CD4-positive, alpha-beta T cell treated with Interleukin-10 for 1 hour (primary cell): ENCODE data around the gene MSH3.
"Not testable (repeated sequence)": the region's sequence is repeated elsewhere in the genome, so short reads cannot be mapped to it uniquely, and the experiment has no call there.

Experiments used
- DNase-seq: peaks from one replicate; pipeline ENCODE4 v3.0.0-alpha.2; 2020

The MSH3 gene

DNA sequence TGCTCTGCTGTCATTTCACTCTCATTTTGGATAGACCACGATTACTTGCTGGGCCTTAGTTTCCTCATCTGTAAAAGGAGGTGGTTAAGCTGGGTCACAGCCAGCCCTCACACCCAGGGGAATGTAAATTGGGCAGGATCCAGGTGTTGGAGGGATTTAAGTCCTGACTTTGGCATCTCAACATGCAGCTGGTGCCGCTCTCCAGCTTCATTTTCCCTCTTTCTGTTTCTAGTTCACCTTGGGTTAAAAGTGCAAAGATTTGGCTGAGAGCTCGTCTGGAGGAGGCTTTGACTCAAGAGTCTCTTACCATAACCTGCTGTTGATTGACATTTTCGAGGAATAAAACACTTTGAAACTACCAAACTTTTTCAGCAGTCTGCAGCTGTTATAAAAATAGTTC lies 144.6 kb downstream of the MSH3 start:
- DNase-seq, result no peak

DNA sequence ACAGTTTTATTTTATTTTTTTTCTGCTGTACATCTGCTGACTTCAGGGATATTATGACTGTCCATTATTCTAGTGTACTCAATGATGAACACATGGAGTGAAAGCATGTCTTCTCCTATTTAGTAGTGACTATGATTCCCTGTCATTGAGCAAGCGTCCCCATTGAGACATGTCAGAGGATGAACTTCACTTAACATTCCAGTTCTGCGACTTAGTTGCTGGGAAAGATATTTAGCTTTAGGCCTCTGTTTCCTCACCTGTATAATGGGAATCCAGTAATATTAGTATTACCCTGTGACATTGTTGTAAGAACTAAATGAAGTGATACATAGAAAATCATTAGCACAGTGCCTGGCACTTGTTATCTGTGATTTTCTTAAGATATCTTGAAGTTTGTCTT lies 145.1 kb downstream of the MSH3 start:
- no peak for DNase-seq

DNA sequence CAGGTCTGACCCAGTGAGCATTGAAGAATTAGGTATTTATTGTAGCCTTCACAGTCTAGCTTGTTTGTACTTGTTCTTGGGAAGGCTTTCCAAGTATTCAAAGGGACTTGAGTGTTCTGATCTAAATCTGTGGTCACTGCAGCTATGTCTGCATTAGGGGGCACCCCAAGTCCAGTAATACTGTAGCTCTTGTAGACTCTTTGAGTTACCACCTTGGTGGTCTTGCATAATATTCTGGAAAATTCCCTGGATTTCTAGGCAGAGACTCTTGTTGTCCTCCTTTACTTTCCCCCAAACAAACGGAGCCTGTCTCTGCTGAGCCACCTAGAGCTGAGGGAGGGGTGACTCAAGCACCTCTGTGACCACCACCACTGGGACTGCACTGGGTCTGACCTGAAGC lies 149.9 kb downstream of the MSH3 start:
- DNase-seq, result no peak

DNA sequence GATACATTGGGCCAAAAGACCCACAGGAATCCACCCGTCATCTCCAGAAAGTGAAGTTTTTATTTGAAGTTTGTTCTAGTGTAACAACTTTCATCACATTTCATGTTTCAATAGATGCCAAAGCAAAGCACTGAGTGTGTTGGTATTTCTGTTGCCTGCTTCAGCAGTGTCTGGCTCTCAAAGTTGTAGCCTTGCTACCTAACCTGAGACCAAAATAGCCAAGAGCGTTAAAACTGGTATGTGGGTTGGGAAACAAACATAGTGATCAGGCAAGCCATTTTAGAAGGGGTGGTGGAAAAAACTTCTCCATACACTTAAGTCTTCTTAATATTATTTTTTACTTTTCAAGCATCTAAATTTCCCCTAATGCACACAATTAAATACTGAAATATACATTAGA lies 150.6 kb downstream of the MSH3 start:
- DNase-seq, result no peak

DNA sequence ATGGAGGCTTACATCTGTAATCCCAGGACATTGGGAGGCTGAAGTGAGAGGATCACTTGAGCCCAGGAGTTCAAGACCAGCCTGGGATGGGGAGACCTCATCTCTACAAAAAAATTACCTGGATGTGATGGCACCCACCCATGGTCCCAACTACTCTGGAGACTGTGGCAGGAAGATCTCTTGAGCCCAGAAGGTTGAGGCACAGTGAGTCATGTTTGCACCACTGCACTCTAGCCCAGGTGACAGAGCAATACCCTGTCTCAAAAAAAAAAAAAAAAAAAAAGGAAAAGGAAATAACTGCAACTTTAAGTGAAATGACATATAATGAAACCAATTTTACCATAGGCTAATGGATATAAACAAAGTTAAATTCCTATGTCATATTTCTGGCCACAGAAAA lies 152.5 kb downstream of the MSH3 start:
- no peak for DNase-seq

DNA sequence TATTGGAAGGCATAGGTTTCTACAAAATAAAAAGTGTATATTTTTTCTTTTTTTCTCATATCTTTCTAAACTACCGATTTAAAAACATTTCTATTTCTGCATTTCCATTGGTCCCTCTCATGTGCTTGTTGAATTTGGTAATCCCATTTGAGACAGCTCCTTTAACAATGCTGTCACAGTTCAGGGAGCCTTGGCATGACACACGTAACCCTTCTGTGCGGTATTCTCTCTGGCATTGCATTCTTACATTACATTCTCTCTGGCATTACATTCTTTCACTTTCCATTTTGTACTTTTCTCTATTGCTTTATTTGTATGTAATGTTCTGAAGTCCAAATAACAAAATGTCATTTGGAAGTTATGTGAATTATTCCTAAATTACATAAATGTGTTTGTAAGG lies 155.0 kb downstream of the MSH3 start:
- no peak for DNase-seq

DNA sequence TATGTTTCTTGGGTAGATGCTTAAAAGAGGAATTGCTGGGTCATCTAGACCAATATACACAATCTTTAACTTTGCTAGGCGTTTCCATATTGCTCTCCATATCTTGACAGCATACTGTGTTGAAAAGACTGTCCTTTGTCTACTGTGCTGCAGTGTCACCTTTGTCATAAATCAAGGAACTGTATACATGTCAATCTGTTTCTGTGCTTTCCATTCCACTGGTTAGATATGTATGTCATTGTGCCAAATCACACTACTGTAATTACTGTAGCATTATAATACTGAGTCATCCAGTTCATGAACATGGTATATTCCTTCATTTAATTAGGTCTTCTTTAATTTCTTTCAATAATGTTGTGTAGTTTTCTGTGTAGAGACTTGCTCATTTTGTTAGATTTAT lies 156.0 kb downstream of the MSH3 start:
- no peak for DNase-seq

DNA sequence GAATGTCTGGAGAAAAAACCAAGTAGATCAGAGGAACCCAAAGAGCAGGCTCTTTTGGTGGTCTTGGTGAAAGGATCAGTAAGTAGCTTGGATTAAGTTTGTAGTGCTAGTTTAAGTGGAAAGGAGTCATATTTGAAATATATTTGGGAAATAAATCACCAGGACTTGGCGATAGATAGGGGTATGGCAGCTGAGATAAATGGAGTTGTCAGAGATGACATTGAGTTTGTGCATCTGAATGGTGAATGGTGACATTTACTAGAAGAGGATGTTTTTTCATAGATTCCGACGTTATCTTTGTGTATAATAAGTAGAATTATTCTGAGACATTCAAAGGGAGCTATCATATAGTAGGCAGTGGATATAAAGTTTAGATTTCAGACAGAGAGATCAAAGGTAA lies 162.1 kb downstream of the MSH3 start:
- DNase-seq, result no peak

DNA sequence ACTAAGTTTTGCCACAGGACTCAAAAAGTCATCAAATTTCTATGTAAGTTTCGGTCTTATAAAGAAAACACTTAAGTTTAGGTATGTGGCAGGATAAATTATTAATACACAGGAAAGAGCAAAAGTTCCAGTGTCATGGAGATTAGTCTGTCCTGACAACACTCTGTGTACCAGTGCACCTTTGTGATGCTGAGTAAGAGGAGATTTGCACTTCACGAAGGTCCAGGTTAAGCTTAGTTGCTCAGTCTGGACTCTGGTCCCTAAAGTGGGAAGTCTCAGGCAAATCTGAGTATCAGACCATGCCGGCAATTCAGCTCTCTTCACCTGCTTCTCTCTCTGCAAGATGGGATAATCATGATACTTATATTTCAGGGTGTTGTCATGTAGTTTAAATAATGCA lies 166.2 kb downstream of the MSH3 start:
- no peak for DNase-seq

DNA sequence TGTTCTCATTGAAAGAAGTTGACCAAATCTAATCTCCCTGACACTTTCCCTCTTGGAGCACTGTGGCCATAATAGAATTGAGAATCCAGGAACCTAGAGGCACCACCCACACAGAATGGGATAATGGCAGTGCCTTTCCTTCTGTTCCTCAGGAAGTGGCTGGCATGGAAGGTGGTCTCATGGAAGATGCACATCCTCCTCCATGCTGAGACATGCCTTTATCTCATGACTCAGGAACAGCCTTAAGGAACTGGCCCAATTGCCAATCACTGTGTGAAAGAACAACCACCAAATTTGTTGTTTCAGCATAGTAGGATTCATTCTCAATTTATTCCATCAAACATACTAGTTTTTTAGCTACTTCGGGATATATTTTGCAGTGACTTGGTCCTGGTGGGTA lies 168.2 kb downstream of the MSH3 start:
- no peak for DNase-seq

DNA sequence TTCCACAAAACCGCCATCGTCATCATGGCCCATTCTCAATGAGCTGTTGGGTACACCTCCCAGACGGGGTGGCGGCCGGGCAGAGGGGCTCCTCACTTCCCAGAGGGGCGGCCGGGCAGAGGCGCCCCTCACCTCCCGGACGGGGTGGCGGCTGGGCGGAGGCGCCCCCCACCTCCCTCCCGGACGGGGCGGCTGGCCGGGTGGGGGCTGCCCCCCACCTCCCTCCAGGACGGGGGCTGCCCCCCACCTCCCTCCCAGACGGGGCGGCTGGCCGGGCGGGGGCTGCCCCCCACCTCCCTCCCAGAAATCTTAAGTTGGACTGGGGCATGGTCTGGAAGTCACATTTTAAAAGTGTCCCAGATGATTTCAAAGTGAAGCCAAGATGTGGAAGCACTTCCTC lies 169.7 kb downstream of the MSH3 start:
- DNase-seq, result not testable (repeated sequence)

DNA sequence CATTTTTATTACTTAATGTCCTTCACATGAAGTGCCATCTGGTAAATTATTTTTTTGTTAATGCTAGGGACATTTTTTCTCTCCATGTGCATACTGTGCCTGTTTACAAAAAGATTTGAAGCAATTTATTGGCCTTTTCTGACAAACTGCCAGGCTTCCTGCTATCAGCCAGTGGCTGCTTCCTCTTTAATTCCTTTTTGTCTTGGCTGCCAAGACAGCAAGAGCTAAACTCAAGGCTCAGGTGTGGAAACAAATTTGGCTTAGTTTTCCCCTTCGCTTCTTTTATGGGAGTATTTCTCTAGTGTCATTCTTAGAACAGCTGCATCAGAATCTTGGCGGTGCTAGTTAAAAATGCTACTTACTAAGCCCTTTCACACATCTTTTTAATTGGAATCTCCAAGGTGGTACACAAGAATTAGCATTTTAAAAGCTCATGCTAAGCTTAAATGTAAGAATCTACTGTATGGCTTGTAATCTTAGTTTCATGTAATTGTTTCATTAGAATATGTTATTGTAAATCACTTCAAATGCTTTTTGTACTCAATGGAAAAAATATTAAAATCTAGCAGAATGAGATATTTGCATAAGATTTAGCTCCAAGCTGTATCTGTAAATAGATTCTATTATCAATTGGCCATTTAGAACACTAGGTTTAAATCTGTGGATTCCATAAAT lies 171.5 kb downstream of the MSH3 start:
- no peak for DNase-seq

DNA sequence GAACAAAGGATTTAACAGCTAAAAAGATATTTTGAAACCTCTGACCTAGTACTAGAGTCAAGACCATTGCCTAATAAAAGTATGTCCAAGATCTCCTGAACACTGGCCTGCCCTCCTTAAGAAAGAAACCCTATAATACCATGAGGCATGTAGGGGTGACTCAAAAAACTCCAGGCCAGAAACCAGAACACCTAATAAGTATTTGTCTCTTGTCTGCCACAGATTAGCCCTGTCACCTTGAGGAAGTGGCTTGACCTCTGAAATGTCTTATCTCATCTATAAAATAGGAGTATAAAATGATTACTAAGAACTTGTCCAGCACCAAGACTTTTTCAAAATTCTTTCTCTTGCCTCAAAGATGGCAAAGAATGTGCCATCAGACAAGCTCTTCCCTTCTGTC lies 180.3 kb downstream of the MSH3 start:
- DNase-seq, result no peak

DNA sequence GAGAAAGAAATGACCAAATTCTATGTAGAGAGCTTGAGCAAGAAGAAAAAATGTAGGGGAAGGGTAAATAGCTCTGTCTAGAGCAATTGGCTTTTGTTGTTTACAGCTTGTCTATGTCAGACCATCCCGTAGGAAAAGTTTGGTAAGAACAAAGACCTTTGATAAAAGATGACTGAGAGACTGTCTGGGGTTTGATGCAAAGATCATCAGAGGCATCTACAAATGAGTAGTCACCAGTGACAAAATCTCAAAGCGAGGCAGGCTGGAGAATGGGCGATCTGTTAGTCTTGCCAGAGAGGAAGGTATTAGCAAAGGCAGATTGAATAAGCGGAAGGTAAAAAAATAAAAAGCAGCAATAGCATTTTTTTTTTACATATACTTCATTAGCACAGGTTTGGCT lies 180.7 kb downstream of the MSH3 start:
- DNase-seq, result no peak

DNA sequence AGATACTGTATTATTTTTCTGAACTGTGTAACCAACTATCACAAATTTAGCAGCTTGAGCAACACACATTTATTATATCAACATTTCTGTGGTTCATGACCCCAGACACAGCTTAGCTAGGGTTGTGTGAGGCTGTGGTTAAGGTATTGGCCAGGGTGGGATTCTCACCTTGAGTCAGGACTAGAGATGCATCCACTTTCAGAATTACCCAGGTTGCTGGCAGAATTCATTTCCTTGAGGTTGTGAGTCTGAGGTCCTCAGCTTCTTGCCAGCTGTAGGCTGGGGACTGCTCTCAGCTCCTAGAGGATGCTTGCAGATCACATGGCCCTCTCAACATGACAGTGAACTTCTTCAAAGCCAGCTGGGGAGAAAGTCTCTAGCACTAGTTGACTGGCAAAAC lies 183.2 kb downstream of the MSH3 start:
- peak; percentile 3 for DNase-seq

DNA sequence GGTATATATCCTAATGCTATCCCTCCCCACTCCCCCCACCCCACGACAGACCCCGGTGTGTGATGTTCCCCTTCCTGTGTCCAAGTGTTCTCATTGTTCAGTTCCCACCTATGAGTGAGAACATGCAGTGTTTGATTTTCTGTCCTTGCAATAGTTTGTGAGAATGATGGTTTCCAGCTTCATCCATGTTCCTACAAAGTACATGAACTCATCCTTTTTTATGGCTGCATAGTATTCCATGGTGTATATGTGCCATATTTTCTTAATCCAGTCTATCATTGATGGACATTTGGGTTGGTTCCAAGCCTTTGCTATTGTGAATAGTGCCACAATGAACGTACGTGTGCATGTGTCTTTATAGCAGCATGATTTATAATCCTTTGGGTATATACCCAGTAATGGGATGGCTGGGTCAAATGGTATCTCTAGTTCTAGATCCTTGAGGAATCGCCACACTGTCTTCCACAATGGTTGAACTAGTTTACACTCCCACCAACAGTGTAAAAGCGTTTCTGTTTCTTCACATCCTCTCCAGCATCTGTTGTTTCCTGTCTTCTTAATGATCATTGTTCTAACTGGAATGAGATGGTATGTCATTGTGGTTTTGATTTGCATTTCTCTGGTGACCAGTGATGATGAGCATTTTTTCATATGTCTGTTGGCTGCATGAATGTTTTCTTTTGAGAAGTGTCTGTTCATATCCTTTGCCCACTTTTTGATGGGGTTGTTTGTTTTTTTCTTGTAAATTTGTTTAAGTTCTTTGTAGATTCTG lies 186.8 kb downstream of the MSH3 start:
- DNase-seq, result not testable (repeated sequence)

DNA sequence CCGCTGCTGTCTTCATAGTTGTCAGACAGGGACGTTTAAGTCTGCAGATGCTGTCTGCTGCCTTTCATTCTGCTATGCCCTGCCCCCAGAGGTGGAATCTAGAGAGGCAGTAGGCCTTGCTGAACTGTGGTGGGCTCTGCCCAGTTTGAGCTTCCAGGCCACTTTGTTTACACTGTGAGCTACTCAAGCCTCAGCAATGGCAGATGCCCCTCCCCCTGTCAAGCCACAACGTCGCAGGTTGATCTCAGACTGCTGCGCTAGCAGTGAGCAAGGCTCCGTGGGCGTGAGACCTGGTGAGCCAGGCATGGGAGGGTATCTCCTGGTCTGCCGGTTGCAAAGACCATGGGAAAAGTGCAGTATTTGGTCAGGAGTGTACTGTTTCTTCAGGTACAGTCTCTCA lies 192.0 kb downstream of the MSH3 start:
- not testable (repeated sequence) for DNase-seq

DNA sequence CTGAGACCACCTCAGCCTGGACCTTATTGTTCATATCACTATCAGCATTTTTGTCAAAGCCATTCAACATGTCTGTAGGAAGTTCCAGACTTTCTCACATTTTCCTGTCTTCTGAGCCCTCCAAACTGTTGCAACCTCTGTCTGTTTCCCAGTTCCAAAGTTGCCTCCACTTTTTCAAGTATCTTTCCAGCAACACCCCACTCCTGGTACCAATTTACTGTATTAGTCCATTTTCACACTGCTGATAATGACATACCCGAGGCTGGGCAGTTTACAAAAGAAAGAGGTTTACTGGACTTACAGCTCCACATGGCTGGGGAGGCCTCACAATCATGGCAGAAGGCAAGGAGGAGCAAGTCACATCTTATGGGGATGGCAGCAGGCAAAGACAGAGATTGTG lies 195.7 kb downstream of the MSH3 start:
- not testable (repeated sequence) for DNase-seq

DNA sequence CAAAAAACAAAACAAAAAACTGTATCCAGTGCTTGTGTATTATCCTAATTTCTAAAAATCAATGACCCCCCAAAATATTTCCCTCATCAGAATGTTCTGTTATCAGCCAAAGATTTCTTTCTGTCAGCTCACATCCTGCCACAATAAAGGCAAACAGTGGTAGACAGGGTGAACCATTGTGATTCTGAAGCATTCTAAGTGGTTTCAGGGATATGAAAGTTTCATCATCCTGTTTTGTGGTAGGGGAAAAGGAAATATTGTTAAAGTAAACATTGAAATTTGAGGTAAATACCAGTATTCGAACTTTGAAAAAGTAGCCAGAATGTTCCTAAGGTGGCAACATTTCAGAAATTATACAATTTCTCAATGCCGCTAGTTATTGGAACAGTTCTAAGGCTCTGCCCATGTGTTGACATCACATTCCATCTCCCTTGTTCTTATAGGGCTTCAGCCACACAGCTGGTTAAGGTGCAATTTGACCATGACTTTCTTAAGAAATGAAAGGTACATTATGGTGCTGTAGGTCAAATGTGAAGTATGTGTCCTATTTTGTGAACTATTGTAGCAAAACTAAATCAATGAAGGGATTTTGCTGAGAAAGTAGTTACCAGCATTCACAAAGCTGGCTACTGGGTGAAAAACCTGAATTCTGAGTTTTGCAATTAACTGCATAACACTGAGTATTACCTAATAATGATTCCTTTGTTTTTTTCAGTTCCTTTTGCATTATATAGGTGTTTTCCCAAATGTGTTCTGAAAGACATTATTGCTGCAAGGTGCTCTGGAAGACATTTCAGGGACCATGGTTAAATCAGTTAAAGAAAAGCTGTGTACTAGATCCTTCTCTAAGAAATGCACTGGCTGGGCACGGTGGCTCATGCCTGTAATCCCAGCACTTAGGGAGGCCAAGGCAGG lies 198.1 kb downstream of the MSH3 start:
- no peak for DNase-seq

DNA sequence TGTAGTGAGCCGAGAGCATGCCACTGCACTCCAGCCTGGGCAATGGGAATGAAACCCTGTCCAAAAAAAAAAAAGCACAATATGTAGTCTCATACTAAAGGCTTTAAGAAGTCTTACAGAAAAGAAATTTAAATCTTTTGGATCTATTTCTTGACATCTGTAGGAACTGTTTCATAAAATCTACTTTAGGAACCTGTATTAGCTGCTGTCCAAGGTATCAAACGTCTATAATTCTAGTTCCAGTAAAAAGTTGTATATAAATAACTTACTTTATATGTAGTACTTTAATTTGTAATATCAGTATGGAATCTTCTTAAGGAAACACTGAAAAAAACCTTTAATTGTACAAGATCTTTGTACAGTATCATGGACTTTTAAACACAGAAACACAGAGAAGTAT lies 199.0 kb downstream of the MSH3 start:
- DNase-seq, result no peak

DNA sequence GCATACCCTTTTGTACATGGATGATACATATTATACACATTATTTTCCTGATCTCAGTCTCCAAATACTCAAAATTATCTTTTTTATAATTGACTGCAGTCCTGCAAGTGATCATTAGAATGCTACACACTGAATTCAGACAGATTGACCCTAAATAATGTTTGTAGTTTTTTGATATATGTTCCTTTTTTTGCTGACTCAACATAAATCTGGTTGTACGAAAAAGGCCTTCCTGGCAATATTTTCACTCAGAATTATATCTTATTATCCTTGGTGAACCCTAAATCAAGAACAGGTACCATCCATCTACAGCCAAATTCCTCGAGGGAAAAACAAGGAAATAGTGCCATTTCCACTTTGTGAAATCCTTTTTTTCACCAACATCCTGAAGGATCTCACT lies 200.1 kb downstream of the MSH3 start:
- DNase-seq, result no peak

DNA sequence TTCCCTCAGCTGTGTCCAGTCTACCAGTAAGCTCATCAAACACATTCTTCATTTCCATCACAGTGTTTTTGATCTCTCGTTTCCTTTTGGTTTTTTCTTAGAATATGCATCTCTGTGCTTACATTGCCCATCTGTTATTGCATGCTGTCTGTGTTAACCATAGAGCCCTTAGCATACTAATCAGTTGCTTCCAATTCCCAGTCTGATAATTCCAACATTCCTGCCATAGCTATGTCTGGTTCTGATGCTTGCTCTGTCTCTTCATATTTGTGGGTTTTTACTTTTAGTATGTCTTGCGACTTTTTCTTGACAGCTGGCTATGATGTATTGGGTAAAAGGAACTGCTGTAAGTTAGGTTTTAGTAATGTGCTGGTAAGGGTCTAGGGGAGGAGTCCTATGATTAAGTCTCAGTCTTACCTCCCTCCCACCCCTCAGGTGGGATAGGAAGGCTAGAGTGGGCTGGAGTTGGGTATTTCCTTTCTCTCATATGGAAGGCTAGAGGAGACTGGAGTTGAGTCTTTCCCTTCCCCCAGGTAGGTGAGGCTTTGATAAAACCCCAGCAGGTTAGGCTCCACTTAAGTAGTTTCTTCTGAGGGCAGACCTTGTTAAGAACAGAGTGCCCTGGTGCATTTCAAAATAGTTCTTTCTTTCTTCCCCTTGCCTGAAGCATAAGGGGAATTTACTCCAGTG lies 206.6 kb downstream of the MSH3 start:
- DNase-seq, result no peak

DNA sequence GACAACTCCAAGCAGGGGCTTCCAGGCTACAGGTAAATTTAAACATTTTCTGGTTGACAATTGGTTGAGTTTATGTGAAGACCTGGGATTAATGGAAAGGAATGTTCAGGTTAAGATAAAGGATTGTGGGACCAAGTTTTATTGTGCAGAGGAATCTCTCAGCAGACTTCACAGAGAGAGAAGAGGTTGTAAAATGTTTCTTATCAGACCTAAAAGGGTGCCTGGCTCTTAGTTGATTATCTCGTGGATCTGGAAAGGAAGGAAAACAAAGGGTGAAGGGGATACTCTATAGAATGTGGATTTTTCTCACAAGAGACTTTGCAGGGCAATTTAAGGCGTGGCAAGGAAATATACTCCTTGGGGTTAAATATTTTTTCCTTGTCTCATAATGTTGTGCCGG lies 209.3 kb downstream of the MSH3 start:
- no peak for DNase-seq
